NCI-H510A treated with DMSO at 0.1 percent for 48 hours (cell line): ENCODE results near the gene CANT1.
"Not testable (repeated sequence)": the region's sequence is repeated elsewhere in the genome, so short reads cannot be mapped to it uniquely, and the experiment has no call there.

Source experiments
- DNase-seq: peaks from one replicate; lab custom pipeline; 2025; lab: John Stamatoyannopoulos, UW

CANT1 gene

GRCh38 chr17:79027274-79027924 lies 17.8 kb upstream of the CANT1 start:
- DNase-seq = no peak

- DNase-seq = no peak
Measured at GRCh38 chr17:79026376-79027273, 17.1 kb upstream of the CANT1 start.

- no peak for DNase-seq
Measured at GRCh38 chr17:79024901-79025737, 15.6 kb upstream of the CANT1 start.

- peak; percentile 25 for DNase-seq
Measured at GRCh38 chr17:79023886-79024771, 14.6 kb upstream of the CANT1 start, which contains the start of gene C1QTNF1. C1QTNF1 (plus strand) TSS chr17:79024169; CDS start chr17:79043969, 19,800 bp downstream.

- DNase-seq = no peak
Measured at GRCh38 chr17:79023180-79023705, 13.7 kb upstream of the CANT1 start.

GRCh38 chr17:79022507-79022991 lies 13.0 kb upstream of the CANT1 start:
- DNase-seq = no peak

- DNase-seq = not testable (repeated sequence)
Measured at GRCh38 chr17:79021929-79022328, 12.4 kb upstream of the CANT1 start.

GRCh38 chr17:79020631-79021301 lies 11.2 kb upstream of the CANT1 start:
- no peak for DNase-seq

- no peak for DNase-seq
Measured at GRCh38 chr17:79019632-79020584, 10.3 kb upstream of the CANT1 start.

GRCh38 chr17:79019261-79019631 lies 9.7 kb upstream of the CANT1 start:
- DNase-seq = no peak

GRCh38 chr17:79018370-79018695 lies 8.8 kb upstream of the CANT1 start:
- no peak for DNase-seq

GRCh38 chr17:79017546-79018369 lies 8.2 kb upstream of the CANT1 start:
- DNase-seq = no peak

GRCh38 chr17:79014158-79014758 lies 4.7 kb upstream of the CANT1 start:
- DNase-seq = no peak

- DNase-seq = no peak
Measured at GRCh38 chr17:79012563-79013134, 3.1 kb upstream of the CANT1 start.

GRCh38 chr17:79011451-79012147 lies 2.0 kb upstream of the CANT1 start:
- no peak for DNase-seq

- no peak for DNase-seq
Measured at GRCh38 chr17:79010304-79010646, 711 bp upstream of the CANT1 start.
